Activated naive CD4-positive, alpha-beta T cell treated with Interleukin-2 at 50 U/mL for 16 hours (primary cell): Measurements from ENCODE around the gene ITGA11.

ENCODE experiments used
- DNase-seq: peaks from one replicate; pipeline ENCODE4 v3.0.0-alpha.2; 2020

The ITGA11 gene

GRCh38 chr15:68284616-68285258 lies 147.2 kb downstream of the ITGA11 start:
- DNase-seq, result no peak

DNA sequence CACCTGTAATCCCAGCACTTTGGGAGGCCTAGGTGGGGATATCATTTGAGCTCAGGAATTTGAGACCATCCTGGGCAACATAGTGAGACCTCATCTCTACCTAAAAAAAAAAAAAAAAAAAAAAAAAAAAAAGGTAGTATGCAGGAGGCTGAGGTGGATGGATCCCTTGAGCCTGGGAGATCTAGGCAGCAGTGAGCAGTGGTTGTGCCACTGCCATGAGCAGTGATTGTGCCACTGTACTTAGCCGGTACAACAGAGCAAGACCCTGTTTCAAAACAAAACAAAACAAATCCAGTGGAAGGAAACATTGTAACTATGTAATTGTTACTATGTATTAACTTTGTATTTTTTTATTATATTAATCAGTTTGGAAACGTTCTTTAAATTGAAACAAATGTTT lies 148.6 kb downstream of the ITGA11 start:
- DNase-seq, result no peak

GRCh38 chr15:68281008-68281407 lies 151.0 kb downstream of the ITGA11 start:
- no peak for DNase-seq

GRCh38 chr15:68279779-68280753 lies 151.9 kb downstream of the ITGA11 start:
- no peak for DNase-seq

DNA sequence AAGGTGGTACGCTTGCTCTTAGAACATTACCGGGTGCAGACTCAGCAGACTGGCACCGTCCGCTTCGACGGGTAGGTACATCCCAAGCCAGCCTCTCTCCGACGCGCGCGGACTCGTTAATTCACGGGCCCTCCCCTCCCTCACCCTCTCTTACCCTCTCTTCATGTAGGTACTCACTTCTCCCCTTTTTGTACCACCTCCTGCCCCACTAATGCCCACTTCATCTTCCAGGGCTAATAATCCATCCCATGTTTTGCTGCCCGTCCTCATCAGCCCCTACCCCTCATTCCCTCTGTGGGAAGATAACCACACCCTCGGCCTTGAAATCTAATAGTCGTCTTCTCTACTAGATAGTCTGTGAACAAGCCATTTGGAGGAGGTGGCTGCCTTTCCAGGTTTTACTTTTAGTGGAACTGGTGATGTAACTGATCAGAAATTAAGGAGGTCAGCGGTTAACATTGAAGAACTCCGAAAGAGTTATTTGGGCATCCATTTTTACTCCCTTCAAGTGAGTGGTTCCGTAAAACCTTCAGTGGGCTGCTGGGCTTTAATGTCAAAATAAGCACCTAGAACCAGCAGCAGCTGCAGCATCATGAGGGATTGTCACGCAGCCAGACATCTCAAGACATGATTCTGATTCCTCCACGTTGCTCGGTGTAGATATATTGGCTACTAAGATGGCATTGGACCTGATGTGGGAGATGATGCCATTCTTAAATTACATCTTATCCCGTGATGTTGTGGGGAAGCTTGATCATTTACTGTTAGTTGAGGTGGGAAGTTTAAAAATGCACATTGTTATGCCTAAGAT lies 153.2 kb downstream of the ITGA11 start:
- DNase-seq, result peak; percentile 7

GRCh38 chr15:68278345-68278594 lies 153.7 kb downstream of the ITGA11 start:
- DNase-seq, result no peak

- DNase-seq, result peak; percentile 89
Observed at GRCh38 chr15:68277603-68278344, 154.2 kb downstream of the ITGA11 start, which contains the start of gene FEM1B. TSS of gene FEM1B (plus strand) at chr15:68277745. CDS start at chr15:68278418, 673 bp downstream.

DNA sequence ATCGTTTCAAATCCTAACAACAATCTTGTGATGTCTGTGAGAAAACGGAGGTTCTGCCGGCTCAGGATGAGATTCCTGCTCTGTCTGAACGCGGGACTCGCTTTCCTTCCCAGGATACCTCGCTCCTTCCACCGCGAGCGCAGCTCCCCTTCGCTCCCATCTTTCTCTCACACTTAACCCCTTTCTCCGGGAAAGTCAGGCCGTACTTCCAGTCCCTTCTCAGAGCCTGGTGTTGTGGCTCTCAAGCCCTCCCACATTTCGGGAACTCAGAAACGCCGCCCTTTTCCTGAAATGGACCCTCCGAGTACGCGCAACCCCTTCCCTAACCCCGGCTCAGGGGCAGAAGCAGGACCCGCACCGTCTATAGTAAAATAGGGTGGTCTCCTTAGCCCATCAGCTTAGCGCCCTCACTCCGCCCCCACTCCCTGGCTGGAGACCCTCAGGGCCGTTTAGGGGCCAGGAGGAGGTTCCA lies 154.8 kb downstream of the ITGA11 start:
- no peak for DNase-seq

DNA sequence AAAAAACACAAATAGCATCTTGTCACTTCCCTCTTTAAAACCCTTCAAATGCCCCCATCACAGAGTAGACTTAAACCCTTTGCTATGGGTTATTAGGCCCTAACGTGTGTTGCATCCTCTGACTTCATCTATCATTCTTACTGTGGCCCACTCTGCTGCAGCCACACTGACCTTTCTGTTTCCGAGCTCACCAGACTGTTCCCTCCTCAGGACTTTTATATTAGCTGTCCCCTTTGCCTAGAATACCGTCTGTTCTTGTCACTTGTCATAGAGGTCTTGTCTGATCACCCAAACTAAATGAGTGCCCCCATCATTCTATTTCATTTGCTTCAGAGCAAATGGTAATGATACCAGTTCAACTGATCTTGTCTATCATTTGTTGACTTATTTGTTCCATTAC lies 155.3 kb downstream of the ITGA11 start:
- DNase-seq, result no peak

DNA sequence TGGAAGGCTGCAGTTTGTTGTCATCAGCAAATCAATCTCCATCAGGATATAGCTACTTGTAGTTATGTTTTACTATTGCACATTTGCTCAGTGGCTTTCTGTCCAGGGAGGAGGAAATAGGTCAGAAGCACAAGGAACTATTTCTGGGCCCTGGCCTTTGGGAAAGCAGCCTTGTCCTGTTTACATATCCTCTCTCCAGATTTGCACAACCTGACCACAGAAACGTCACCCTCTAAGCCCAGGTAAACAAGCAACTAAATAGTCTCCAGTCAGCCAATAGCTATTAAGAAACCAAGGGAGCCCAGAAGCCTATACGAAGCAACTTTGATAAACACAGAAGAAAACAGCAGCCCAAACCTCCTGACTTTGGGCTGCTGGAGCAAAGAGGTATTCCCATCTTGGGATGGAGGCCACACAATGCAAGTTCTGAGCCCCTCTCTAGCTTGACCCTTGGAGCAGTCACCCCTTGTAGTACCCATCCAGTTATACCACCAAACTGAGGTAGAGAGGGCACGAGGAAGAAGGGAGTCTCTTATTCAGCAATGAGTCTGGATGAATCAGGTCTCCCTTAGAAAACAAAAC lies 156.7 kb downstream of the ITGA11 start:
- no peak for DNase-seq

DNA sequence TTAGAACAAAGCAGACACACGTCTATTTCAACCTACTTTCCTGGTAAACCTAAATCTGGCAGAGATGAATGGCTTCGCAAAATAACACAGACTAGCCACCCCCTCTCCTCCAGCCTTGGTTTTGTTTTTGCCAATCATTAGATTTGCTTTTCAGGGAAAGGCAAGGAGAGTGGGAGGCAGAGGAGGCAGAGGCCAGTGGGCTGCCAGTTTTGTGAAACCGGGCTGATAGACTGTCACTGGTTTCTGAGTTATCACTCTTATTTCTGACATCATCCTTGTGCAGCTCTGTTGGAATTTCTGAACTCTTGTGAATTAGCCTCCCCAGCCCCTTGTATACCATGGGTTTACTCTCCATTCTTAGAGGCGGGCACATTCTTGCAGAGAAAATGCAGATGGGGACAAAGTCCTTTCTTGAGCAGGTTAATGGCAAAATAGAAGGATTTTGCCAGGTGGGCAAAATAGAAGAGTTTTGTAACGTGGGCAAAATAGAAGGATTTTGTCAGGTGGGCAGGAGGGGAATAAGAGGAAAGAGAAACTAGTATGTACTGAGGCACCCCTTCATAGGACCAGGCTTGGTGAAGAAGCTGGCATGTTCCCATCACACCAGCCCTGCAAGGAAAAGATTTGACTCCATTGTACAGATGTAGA lies 157.6 kb downstream of the ITGA11 start:
- no peak for DNase-seq

GRCh38 chr15:68272721-68273271 lies 159.2 kb downstream of the ITGA11 start:
- no peak for DNase-seq

GRCh38 chr15:68271854-68272471 lies 160.0 kb downstream of the ITGA11 start:
- DNase-seq, result no peak

DNA sequence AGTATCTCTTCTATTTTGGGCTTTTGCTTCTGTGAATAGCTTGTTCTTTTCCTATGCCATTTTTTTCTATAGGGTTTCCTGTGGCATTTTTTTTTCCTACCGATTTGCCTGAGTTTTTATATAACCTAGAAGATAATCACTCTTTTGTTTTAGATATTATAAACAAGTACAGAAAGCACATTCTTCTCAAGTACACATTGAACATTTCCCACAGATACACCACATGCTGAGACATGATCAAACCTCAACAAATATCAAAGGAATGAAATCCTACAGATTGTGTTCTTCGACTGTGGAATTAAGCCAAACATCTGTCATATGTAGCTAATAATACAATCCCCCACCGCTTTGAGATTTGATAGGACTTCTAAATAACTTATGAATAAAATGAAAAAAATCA lies 163.6 kb downstream of the ITGA11 start:
- no peak for DNase-seq

DNA sequence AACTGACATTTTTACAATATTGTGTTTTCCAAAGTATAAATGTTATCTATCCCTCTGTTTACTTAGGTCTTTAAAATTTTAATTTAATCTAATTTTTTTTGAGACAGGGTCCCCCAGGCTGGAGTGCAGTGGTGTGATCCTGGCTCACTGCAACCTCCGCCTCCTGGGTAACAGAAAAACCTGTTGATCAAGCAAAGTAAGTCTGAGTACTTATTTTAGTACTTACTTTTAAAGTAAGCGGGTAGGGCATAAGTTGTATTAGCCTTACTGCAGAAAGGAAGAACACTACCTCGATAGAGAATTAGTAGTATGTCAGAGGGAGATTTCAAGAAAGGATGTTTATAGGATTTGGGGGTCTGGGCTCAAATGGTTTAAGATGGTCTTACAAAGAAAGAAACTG lies 166.3 kb downstream of the ITGA11 start:
- no peak for DNase-seq

GRCh38 chr15:68265081-68265480 lies 166.9 kb downstream of the ITGA11 start:
- DNase-seq, result no peak

GRCh38 chr15:68264282-68264681 lies 167.7 kb downstream of the ITGA11 start:
- DNase-seq, result no peak

DNA sequence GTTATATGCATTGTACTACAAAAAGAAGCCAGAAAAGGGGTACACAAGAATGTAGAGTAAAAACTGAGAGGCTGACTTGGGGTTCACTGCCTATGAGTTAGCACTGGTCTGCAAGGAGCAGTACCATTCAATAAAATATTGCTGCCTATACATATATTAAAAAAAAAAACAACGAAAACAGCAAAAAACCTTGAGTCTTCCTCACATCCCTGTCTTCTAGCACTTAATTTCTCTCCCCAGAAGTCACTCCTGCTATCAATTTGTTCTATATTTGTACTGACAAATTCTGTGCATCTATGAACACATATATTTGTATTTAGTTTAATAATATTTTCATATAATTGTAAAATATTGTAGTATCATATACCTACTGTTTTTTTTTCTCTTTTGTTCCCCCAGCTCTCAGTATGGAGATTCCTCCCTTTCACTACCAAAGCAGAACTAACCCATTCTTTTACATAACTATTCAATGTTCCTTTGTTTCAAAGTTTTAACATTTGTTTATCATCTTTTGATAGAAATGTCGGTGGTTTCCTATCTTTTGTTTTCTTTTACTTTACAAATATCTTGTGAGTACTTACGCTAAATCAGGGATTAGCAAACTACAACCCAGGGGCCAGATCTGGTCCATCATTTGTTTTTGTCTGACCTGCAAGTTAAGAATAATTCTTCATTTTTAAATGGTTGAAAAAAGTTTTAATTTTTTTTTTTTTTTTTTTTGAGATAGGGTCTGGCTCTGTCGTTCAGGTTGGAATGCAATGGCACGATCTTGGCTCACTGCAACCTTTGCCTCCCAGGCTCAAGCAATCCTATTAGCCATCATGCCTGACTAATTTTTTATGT lies 169.2 kb downstream of the ITGA11 start:
- DNase-seq, result no peak

GRCh38 chr15:68261980-68262379 lies 170.0 kb downstream of the ITGA11 start:
- no peak for DNase-seq

DNA sequence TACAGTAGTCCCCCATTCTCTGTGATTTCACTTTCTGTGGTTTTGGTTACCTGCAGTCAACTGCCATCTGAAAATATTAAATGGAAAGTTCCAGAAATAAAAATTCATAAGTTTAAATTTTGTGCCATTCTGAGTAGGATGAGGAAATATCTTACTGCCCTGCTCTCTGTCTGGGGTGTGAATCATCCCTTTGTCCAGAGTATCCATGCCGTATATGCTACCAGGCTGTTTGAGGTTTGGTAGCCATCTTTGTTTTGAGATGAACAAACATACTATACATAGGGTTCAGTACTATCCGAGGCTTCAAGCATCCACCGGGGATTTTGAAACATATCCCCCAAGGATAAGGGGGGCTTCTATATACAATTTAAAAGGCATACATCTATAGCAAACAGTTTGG lies 170.7 kb downstream of the ITGA11 start:
- no peak for DNase-seq
